PC-9 (cell line): Measurements from ENCODE around the gene ARHGAP28.

Source experiments
- CTCF ChIP-seq: fragments of 200-600 bp; sonication (generic); conservative IDR thresholded peaks from 2 replicates; pipeline ENCODE4 v1.6.1; 2017; ENCODE audit warnings: mixed run types, antibody characterized with exemption, mild to moderate bottlenecking, moderate library complexity
- EZH2 ChIP-seq: fragments of 200-600 bp; sonication (generic); IDR thresholded peaks from 2 replicates; pipeline ENCODE4 v1.8.0; 2017; ENCODE audit warnings: antibody characterized with exemption, low read depth

DNA sequence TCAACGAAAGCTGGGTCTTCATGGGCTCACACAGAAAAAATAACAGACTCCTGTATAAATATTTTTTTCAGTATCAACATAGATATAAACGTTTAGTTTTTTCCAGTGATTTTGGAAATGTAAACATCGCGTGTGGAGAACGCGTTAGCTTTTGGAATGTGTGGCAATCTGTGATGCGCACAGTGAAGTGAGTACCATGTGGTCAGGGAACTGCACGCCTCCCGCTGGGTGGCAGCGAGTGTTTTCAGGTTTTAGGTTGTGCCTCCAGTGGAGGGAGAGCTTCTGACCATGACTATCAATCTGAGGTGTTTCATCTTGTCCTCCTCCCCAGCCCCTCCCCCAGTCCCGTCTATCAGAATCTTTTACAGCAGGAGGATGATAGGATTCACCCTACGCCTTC, 127.8 kb downstream of the ARHGAP28 start:
- TF ChIP-seq CTCF (no peak), EZH2 (no peak)
